Fibroblast of pulmonary artery (primary cell): Measurements from ENCODE around the gene THOC7.

Experiments
- DNase-seq: peaks from one replicate; pipeline ENCODE4 v3.0.0-alpha.2; 2010; ENCODE audit warnings: low read depth
- H3K4me3 ChIP-seq: replicated peaks from 2 replicates; pipeline ENCODE4 v1.5.1; 2011; ENCODE audit warnings: low read depth, mild to moderate bottlenecking, control low read depth, low read length, moderate library complexity
- CTCF ChIP-seq: IDR thresholded peaks from 2 replicates; pipeline ENCODE4 v1.5.1; 2011; ENCODE audit warnings: mild to moderate bottlenecking, control low read depth, low read length, inconsistent platforms; ENCODE audit errors: missing control alignments

Gene THOC7

GRCh38 chr3:63909431-63909830 lies 45.8 kb upstream of the THOC7 start:
- peak; percentile 50 for DNase-seq
- TF ChIP-seq CTCF = no peak
- H3K4me3 ChIP-seq = no peak overlapping the region

- no peak for TF ChIP-seq CTCF
- H3K4me3 ChIP-seq = no peak overlapping the region
- DNase-seq = no peak
Observed at GRCh38 chr3:63908776-63909175, 45.2 kb upstream of the THOC7 start.

GRCh38 chr3:63908081-63908736 lies 44.6 kb upstream of the THOC7 start:
- peak; percentile 58 for TF ChIP-seq CTCF
- DNase-seq = peak; percentile 52
- H3K4me3 ChIP-seq = no peak overlapping the region

- H3K4me3 ChIP-seq = no peak overlapping the region
Observed at GRCh38 chr3:63905731-63906620, 42.4 kb upstream of the THOC7 start.

GRCh38 chr3:63900459-63900858 lies 36.9 kb upstream of the THOC7 start:
- DNase-seq = peak; percentile 78
- TF ChIP-seq CTCF = no peak

More at GRCh38 chr3:63905731-63906620, 42.4 kb upstream of the THOC7 start:
- TF ChIP-seq CTCF = no peak
- DNase-seq = no peak

GRCh38 chr3:63900010-63900409 lies 36.4 kb upstream of the THOC7 start:
- no peak overlapping the region for H3K4me3 ChIP-seq
- TF ChIP-seq CTCF = no peak
- DNase-seq = no peak

More at GRCh38 chr3:63900459-63900858, 36.9 kb upstream of the THOC7 start:
- no peak overlapping the region for H3K4me3 ChIP-seq
